GM12872 (cell line): ENCODE data around the gene PCDHA1.

Experiments used
- TF ChIP-seq, protein P1 (sequence below): IDR thresholded peaks from 3 replicates; pipeline ENCODE4 v1.5.1; 2011; ENCODE audit warnings: low read depth, mild to moderate bottlenecking, low read length, moderate library complexity; ENCODE audit not compliant: insufficient read depth

Gene PCDHA1

DNA sequence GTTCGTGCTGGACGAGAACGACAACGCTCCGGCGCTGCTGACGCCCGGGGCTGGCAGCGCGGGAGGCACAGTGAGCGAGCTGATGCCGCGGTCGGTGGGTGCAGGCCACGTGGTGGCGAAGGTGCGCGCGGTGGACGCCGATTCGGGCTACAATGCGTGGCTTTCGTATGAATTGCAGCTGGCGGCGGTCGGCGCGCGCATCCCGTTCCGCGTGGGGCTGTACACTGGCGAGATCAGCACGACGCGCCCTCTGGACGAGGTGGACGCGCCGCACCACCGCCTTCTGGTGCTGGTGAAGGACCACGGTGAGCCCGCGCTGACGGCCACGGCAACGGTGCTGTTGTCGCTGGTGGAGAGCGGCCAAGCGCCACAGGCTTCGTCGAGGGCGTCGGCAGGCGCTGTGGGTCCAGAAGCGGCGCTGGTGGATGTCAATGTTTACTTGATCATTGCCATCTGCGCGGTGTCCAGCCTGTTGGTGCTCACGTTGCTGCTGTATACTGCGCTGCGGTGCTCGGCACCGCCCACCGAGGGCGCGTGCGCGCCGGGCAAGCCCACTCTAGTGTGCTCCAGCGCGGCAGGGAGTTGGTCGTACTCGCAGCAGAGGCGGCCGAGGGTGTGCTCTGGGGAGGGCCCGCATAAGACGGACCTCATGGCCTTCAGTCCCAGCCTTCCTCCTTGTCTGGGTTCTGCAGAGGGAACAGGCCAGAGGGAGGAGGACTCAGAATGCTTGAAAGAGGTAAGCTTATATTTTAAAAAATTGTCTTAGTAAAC lies 98.2 kb downstream of the PCDHA1 start:
- TF ChIP-seq, protein P1, sequence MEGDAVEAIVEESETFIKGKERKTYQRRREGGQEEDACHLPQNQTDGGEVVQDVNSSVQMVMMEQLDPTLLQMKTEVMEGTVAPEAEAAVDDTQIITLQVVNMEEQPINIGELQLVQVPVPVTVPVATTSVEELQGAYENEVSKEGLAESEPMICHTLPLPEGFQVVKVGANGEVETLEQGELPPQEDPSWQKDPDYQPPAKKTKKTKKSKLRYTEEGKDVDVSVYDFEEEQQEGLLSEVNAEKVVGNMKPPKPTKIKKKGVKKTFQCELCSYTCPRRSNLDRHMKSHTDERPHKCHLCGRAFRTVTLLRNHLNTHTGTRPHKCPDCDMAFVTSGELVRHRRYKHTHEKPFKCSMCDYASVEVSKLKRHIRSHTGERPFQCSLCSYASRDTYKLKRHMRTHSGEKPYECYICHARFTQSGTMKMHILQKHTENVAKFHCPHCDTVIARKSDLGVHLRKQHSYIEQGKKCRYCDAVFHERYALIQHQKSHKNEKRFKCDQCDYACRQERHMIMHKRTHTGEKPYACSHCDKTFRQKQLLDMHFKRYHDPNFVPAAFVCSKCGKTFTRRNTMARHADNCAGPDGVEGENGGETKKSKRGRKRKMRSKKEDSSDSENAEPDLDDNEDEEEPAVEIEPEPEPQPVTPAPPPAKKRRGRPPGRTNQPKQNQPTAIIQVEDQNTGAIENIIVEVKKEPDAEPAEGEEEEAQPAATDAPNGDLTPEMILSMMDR = no peak

DNA sequence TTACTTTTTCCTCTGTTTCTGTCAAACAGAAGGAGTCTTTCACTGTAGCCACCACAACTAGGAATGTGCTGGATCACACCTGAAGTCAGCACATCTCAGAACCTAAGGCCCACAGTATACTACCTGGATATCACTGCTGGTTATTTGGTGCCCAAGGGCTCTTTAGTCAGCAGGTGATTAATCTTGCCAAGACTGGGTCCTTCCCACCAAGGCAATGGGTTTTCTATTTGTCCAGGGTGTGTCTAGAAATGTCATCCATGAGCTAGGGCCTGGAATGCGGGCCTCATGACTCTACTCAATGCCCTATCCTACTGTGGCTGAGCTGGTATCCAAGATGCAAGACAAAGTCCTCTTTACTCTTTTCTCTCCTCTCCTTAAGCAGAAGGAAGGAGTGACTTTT lies 130.4 kb downstream of the PCDHA1 start:
- TF ChIP-seq, protein P1 = no peak

DNA sequence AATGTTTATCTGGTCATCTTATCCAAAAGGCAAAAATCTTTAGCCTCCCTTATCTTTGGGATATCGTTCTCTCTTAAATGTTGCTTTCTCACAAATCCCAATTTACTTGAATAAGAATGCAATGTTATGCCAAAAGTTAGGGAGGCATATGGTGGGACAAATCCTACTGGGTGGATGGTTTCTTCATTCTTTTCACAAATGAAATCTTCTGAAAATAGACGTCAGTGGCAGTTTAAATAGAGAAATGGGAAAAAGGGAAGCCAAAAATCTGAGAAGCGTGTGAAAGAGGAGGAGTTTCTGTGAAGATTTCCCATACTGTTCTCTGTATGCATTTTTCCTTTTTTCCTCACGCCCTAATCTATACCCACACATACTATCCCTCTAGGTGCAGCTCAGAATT lies 137.7 kb downstream of the PCDHA1 start:
- TF ChIP-seq, protein P1 = no peak

DNA sequence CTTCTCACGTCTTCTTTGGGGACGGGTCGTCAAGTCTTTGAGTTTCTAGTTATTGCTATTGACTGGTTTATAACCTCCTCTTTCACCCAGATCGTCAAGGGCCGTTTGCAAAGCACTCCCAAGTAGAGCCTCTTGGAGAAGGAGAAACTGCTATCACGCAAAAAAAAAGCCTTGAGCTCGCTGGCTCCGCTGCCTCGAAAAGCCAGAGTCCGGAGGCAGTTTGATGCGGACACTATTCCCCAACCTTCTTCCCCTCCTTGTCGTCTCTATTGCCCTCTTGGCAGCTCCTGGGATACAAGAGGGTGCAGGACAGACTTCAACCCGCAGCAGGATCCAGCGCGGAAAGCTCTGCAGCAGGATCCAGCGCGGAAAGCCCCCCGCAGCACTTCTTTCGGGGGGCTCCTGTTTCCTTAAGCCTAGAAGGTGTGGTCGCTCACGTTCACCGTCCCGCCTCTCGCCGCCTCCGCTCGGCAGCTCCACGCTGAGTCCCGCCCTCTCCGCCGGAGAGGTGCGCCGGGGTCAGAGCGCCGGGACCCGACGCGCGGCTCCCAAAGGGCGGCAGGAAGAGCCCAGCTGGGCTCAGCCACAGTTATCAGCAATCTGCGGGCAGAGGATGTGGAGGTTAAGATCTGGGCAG lies 140.0 kb downstream of the PCDHA1 start, which contains the start of gene PCDHAC1:
PCDHAC1 (plus strand) TSS at position 494 of the 637 bp plus-strand sequence. CDS start 594 bp downstream, outside the sequence.
- TF ChIP-seq, protein P1 = no peak

DNA sequence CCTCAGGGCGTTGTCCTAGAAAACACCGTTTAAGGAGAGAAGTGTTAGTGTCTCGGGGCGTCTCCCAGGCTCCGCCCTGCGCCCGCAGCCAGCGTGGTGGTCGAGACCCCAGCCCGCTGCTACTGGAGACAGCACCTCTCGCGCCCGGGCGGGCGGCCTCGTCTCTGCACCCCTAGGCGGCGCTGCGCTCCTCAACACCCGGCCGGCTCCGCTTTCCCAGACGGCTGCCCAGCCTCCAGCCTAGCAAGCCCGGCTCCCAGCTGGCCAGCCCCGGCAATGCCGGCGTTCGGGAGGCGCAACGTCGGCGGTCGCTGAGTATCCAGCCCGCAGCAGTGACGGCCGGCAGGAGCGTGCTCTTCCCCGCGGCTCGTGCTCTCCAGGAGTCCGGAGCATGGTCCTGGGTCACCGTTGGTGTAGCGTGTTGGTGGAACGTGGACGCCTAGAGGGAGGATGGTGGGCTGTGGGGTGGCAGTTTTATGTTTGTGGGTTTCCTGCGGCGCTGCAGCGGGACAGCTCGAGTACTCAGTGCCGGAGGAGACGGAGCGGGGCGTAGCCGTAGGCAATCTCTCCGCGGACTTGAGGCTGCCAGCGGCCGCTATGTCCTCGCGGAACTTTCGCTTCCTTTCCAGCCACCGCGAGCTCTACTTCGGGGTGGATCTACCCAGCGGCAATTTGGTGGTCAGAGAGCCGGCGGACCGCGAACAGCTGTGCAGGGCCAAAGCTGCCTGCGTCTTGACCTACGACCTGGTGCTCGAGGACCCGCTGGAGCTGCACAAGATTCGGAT lies 140.7 kb downstream of the PCDHA1 start:
- TF ChIP-seq, protein P1 = 0 out of 3 replicates have a peak, but pooled peaks have one; percentile 13

DNA sequence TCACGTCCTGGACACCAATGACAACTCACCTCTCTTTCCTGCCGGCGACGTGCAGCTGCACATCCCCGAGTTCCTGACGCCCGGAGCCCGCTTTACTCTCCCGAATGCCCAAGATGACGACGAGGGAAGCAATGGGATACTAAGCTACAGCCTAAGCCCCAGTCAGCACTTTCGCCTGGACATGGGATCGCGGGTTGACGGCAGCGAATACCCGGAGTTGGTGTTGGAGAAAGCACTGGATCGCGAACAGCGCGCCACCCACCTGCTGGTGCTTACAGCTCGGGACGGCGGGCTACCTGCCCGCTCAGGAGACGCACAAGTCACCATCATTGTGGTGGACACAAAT lies 141.3 kb downstream of the PCDHA1 start:
- TF ChIP-seq, protein P1 = no peak

DNA sequence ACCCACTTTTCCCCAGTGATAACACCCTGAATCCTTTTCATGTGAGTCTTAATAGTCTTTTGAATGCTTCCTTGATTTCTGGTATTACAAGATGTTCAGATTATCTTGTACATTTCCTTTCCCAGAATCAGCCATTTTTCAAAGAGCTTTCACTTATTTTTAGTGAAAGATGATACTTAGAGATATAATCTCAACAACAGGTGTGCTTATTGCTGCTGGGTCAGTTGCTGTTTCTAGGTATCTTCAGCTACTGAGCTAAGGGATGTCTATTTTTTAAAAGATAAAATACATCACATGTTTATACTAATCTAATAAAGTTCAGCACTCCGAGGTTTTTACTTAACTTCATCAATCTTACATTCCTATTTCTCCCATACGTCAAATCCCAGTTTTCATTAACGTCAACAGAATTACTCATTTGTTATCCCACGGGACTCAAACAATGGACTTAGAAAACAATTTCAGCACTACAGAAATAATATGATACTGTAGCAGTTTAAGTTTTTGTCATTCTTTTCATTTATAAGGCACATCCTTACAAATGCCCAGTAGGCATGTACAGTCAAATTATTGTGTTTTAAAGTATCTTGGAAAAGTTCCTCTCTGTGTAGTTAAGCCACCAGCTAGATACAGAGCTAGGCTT lies 149.1 kb downstream of the PCDHA1 start:
- TF ChIP-seq, protein P1 = no peak
